GM12892 (cell line): ENCODE measurements around the gene SHISA6.

ENCODE experiments used
- POLR2A ChIP-seq: IDR thresholded peaks from 2 replicates; pipeline ENCODE4 v1.6.1; 2011; ENCODE audit warnings: low read depth, low read length, control low read depth
- POLR2AphosphoS5 ChIP-seq: IDR thresholded peaks from 2 replicates; pipeline ENCODE4 v1.6.1; 2011; ENCODE audit warnings: low read depth, low read length, control low read depth
- TAF1 ChIP-seq: IDR thresholded peaks from 2 replicates; pipeline ENCODE4 v1.6.1; 2011; ENCODE audit warnings: low read depth, mild to moderate bottlenecking, control low read depth, low read length, borderline replicate concordance

- TF ChIP-seq POLR2A (no peak), TAF1 (no peak), POLR2AphosphoS5 (no peak)
Measured at GRCh38 chr17:11276486-11276885, 35.5 kb downstream of the SHISA6 start.
